GM18526 (cell line): ENCODE data around the gene LIPJ.

Source experiments
- POLR2A ChIP-seq: IDR thresholded peaks from 3 replicates; pipeline ENCODE4 v1.6.1; 2011; ENCODE audit not compliant: insufficient read length; ENCODE audit errors: extremely low read depth

Gene LIPJ

DNA sequence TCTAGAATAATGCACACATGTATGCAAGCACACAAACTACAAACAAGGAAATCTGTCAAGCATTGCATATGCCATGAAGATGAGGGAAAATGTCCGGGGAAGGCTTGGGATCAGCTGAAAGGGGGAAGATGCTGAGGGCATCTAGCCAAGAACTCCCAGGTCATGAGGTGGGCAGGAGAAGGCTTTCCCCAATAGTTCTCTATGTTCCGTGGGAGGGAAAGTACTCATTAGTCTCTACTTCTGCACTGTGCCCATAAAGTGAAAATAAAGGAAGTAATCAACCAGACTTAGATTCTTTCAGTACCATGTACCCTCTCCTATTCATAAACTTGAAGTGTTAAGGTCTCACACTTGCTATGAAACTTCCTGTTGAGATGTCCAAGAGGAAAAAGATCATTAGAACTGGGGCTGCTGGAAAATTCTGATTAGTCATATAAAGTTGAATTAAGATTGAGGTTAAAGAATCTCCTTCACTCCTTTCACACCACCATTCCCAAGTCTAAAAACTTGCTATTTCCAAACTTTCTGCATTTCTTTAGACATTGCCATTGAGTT, 60.6 kb downstream of the LIPJ start:
- no peak for TF ChIP-seq POLR2A

- no peak for TF ChIP-seq POLR2A
These were observed 64.6 kb downstream of the LIPJ start for GRCh38 chr10:88651101-88651551.

DNA sequence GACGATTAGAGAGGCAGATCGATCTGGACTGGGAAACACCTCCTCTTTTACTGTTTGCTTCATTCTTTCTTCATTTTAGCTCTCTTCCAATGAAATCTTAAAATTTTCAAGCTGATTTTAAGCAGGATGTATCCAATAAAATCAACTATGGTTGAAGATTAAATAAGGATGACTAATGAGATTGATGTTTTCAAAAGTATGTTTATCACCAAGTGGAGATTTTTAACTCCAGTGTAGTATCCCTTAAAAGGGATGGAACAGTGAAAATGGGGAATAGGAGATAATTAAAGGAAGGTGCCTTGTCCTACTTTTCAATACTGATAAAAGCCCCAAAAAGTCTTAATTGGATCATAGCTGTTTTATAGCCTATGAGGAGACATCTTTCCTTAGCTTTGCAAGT, 66.1 kb downstream of the LIPJ start:
- TF ChIP-seq POLR2A, result no peak
